ENCODE results near the gene PFKL. TPM values are rescaled to one million over a fixed set of nuclear protein-coding genes. Genes with fewer than 3 reads are reported as not detected.
A peak's percentile ranks its signal among the peaks of the same experiment; 100 is the strongest.

Gene PFKL
- total RNA-seq, 1 experiment from 2014 or later = 140 TPM

GRCh38 chr21:44335266-44336059 is 35.6 kb downstream of the PFKL start:
- peaks cover 7% of the 10 kb centered on the region for H3K4me1 ChIP-seq
- intact Hi-C loops (cut with micrococcal nuclease; ENCODE audit: unreplicated experiment) = loop anchor here (10.0 kb wide), 1 partner anchor 539 kb away; the partner anchor contains the start of gene PTTG1IP
- H3K36me3 Mint-ChIP-seq (ENCODE audit: insufficient read depth, unreplicated experiment) = peaks cover 63% of the 10 kb centered on the region
- TF ChIP-seq CTCF (IDR thresholded peaks at IDR 0.05; ENCODE audit: insufficient read depth in 1 of 2, low read depth in 1 of 2, low read length in 1 of 2, severe bottlenecking in 1 of 2, unreplicated experiment in 1 of 2) = no peak
- H3K27me3 Mint-ChIP-seq (ENCODE audit: insufficient read depth, unreplicated experiment) = no peaks in the 10 kb centered on the region
- no peaks in the 10 kb centered on the region for H3K27me3 ChIP-seq (replicated peaks; ENCODE audit: control insufficient read depth, insufficient read depth, low read length)
- no peaks in the 10 kb centered on the region for H3K9me3 ChIP-seq
- no peak for DNase-seq
- no peak overlapping the region for H3K27ac Mint-ChIP-seq (ENCODE audit: unreplicated experiment)
- no peak overlapping the region for H3K4me3 ChIP-seq (ENCODE audit: low read depth, low read length)
- no peaks in the 10 kb centered on the region for H3K9me3 Mint-ChIP-seq (ENCODE audit: unreplicated experiment)
- CTCF ChIA-PET = no interaction called here
- H3K4me1 Mint-ChIP-seq (ENCODE audit: low read depth, unreplicated experiment) = peaks cover 15% of the 10 kb centered on the region
- POLR2A ChIA-PET = no interaction called here
- H3K36me3 ChIP-seq (ENCODE audit: control insufficient read depth, insufficient read depth, low read length) = peaks cover 3% of the 10 kb centered on the region
- H3K4me3 Mint-ChIP-seq (ENCODE audit: unreplicated experiment) = no peak overlapping the region
- no TSS peak for BruUV-seq (replicated peaks)

- CTCF ChIA-PET = no interaction called here
- Mint-ChIP-seq H3K4me1 (ENCODE audit: low read depth, unreplicated experiment) (peaks cover 35% of the 10 kb centered on the region), H3K36me3 (ENCODE audit: insufficient read depth, unreplicated experiment) (peaks cover 57% of the 10 kb centered on the region), H3K27me3 (ENCODE audit: insufficient read depth, unreplicated experiment) (no peaks in the 10 kb centered on the region), H3K27ac (ENCODE audit: unreplicated experiment) (peak overlapping the region; percentile 63), H3K9me3 (ENCODE audit: unreplicated experiment) (no peaks in the 10 kb centered on the region), H3K4me3 (ENCODE audit: unreplicated experiment) (peak overlapping the region; percentile 66)
- Histone ChIP-seq H3K27me3 (replicated peaks; ENCODE audit: control insufficient read depth, insufficient read depth, low read length) (no peaks in the 10 kb centered on the region), H3K36me3 (ENCODE audit: control insufficient read depth, insufficient read depth, low read length) (peaks cover 3% of the 10 kb centered on the region), H3K9me3 (no peaks in the 10 kb centered on the region), H3K4me3 (ENCODE audit: low read depth, low read length) (no peak overlapping the region), H3K4me1 (peaks cover 23% of the 10 kb centered on the region)
- no TSS peak for BruUV-seq (replicated peaks)
- intact Hi-C loops (cut with micrococcal nuclease; ENCODE audit: unreplicated experiment) = loop anchor here (10.0 kb wide), 1 partner anchor 537 kb away; the partner anchor contains the start of gene PTTG1IP
- TF ChIP-seq CTCF (IDR thresholded peaks at IDR 0.05; ENCODE audit: insufficient read depth in 1 of 2, low read depth in 1 of 2, low read length in 1 of 2, severe bottlenecking in 1 of 2, unreplicated experiment in 1 of 2) = no peak
- DNase-seq = no peak
- POLR2A ChIA-PET = no interaction called here
These were observed 37.6 kb downstream of the PFKL start for GRCh38 chr21:44337449-44337848.

- Histone ChIP-seq H3K4me3 (ENCODE audit: low read depth, low read length) (peak overlapping the region; percentile 43), H3K27me3 (replicated peaks; ENCODE audit: control insufficient read depth, insufficient read depth, low read length) (no peaks in the 10 kb centered on the region), H3K9me3 (no peaks in the 10 kb centered on the region), H3K4me1 (peaks cover 30% of the 10 kb centered on the region), H3K36me3 (ENCODE audit: control insufficient read depth, insufficient read depth, low read length) (peaks cover 3% of the 10 kb centered on the region)
- Mint-ChIP-seq H3K9me3 (ENCODE audit: unreplicated experiment) (no peaks in the 10 kb centered on the region), H3K4me3 (ENCODE audit: unreplicated experiment) (peak overlapping the region; percentile 66), H3K36me3 (ENCODE audit: insufficient read depth, unreplicated experiment) (peaks cover 50% of the 10 kb centered on the region), H3K4me1 (ENCODE audit: low read depth, unreplicated experiment) (peaks cover 41% of the 10 kb centered on the region), H3K27me3 (ENCODE audit: insufficient read depth, unreplicated experiment) (no peaks in the 10 kb centered on the region), H3K27ac (ENCODE audit: unreplicated experiment) (peak overlapping the region; percentile 63)
- BruUV-seq (replicated peaks) = no TSS peak
- TF ChIP-seq CTCF (IDR thresholded peaks at IDR 0.05; ENCODE audit: insufficient read depth in 1 of 2, low read depth in 1 of 2, low read length in 1 of 2, severe bottlenecking in 1 of 2, unreplicated experiment in 1 of 2) = peak; percentile 41 to 42
- CTCF ChIA-PET = interaction anchor here (0.6 to 1.3 kb wide), 4 partner anchors 31 to 142 kb away, joined by 3 to 8 read pairs (median 4); partner anchors contain the start of gene PFKL
- intact Hi-C loops (cut with micrococcal nuclease; ENCODE audit: unreplicated experiment) = loop anchor here (2.0 to 10.0 kb wide), 2 partner anchors 145 to 537 kb away; partner anchors contain the start of gene PTTG1IP
- DNase-seq = peak; percentile 76 to 87
- POLR2A ChIA-PET = interaction anchor here (0.5 to 1.5 kb wide), 5 partner anchors 9 to 479 kb away, joined by 3 to 9 read pairs (median 3); partner anchors contain the start of gene UBE2G2
These were observed 38.4 kb downstream of the PFKL start for GRCh38 chr21:44337941-44338895.

Data from Caco-2 (cell line).